ENCODE data around the gene EPS8.
A peak's percentile ranks its signal among the peaks of the same experiment; 100 is the strongest.

EPS8 gene

GRCh38 chr12:15796493-15797141 is 7.4 kb upstream of the EPS8 start:
- no peak overlapping the region for H3K4me3 ChIP-seq
- no peaks in the 10 kb centered on the region for H3K27me3 ChIP-seq
- H3K36me3 ChIP-seq = no peaks in the 10 kb centered on the region
- H3K27ac ChIP-seq = no peak overlapping the region
- no peak for DNase-seq
- H3K4me1 ChIP-seq = peaks cover 0 to 18% (median 2%) of the 10 kb centered on the region in 4 donors
- intact Hi-C loops (cut with DNase I; ENCODE audit: low total_unique reads) = no loop called here
- TF ChIP-seq CTCF (IDR thresholded peaks at IDR 0.05) = no peak
- no peaks in the 10 kb centered on the region for H3K9me3 ChIP-seq

GRCh38 chr12:15794836-15795235 is 5.6 kb upstream of the EPS8 start:
- no peak for TF ChIP-seq CTCF (IDR thresholded peaks at IDR 0.05)
- H3K36me3 ChIP-seq = no peaks in the 10 kb centered on the region
- no peaks in the 10 kb centered on the region for H3K27me3 ChIP-seq
- DNase-seq = no peak
- H3K9me3 ChIP-seq = no peaks in the 10 kb centered on the region
- peaks cover 0 to 25% (median 5%) of the 10 kb centered on the region in 4 donors for H3K4me1 ChIP-seq
- intact Hi-C loops (cut with DNase I; ENCODE audit: low total_unique reads) = no loop called here
- no peak overlapping the region for H3K27ac ChIP-seq
- no peak overlapping the region for H3K4me3 ChIP-seq

GRCh38 chr12:15794196-15794595 is 5.0 kb upstream of the EPS8 start:
- Histone ChIP-seq H3K27me3 (no peaks in the 10 kb centered on the region), H3K9me3 (no peaks in the 10 kb centered on the region), H3K27ac (no peak overlapping the region), H3K36me3 (no peaks in the 10 kb centered on the region), H3K4me3 (no peak overlapping the region), H3K4me1 (peaks cover 0 to 21% (median 5%) of the 10 kb centered on the region in 4 donors)
- intact Hi-C loops (cut with DNase I; ENCODE audit: low total_unique reads) = no loop called here
- no peak for TF ChIP-seq CTCF (IDR thresholded peaks at IDR 0.05)
- no peak for DNase-seq

DNA sequence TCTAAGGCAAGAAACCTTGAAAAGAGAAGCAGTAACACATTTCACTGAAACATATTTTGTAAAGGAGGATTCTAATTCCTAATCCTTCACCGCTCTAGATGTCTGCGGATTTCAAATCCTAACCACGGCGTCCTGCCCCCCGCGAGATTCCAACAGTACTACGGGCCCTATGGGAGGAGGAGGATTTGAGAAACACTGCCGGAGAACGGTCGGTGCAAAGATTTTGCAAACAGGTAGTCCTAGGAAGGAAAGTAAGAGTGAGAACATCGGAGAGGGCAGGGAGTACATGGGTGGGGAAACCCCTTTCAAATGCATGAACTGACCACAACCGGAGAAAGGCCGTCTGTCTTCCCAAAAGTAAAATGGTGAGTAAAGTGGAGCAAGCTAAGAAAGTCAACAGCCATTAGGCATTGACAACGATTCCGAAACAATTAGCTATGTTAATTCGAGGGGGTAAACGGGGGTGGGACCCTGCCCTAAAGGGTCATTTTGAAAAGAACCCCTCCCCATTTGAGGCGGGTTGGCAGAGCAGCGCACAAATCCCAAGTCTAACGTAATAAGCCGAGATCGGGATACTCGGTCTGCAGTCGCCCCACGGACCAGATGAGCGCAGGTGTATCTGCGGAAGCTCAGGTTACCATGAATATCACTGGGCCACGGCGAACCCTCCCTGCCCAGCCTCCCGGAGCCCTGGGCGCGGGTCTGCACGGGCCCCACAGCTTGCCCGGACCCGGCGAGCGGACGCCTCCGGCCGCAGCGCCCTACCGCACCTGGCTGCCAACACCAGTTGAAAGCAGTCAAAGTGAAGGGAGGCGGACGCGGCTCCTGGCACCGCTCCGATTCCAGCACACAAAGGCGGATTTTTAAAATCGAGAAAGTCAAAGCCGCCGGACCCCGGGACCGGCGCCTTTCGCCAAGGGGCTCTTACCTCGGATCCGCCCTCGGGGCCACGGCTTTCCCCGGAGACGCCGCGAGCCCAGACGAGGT is 662 bp downstream of the EPS8 start:
- H3K36me3 ChIP-seq = no peaks in the 10 kb centered on the region
- intact Hi-C loops (cut with DNase I; ENCODE audit: low total_unique reads) = loop anchor here (10.0 kb wide), 2 partner anchors 164 to 194 kb away; no protein-coding TSS in a partner anchor
- H3K27me3 ChIP-seq = no peaks in the 10 kb centered on the region
- H3K9me3 ChIP-seq = no peaks in the 10 kb centered on the region
- peak overlapping the region; percentile 87 to 89 for H3K27ac ChIP-seq
- TF ChIP-seq CTCF (IDR thresholded peaks at IDR 0.05) = no peak
- DNase-seq = peak in 1 of 2 donors; percentile 48
- H3K4me1 ChIP-seq = peaks cover 0 to 31% (median 7%) of the 10 kb centered on the region in 4 donors
- peak overlapping the region; percentile 75 to 92 for H3K4me3 ChIP-seq

- intact Hi-C loops (cut with DNase I; ENCODE audit: low total_unique reads) = loop anchor here (10.0 kb wide), 2 partner anchors 163 to 193 kb away; no protein-coding TSS in a partner anchor
- Histone ChIP-seq H3K27ac (peak overlapping the region; percentile 87 to 89), H3K9me3 (no peaks in the 10 kb centered on the region), H3K4me3 (peak overlapping the region; percentile 75 to 92), H3K4me1 (peaks cover 0 to 38% (median 10%) of the 10 kb centered on the region in 4 donors), H3K27me3 (no peaks in the 10 kb centered on the region), H3K36me3 (peaks cover 0 to 1% (median 0%) of the 10 kb centered on the region in 3 donors)
- no peak for DNase-seq
- TF ChIP-seq CTCF (IDR thresholded peaks at IDR 0.05) = no peak
Observed at GRCh38 chr12:15787778-15788177, 1.4 kb downstream of the EPS8 start.
